ENCODE data around the gene BCHE. TPM values are rescaled to one million over a fixed set of nuclear protein-coding genes. Genes with fewer than 3 reads are reported as not detected.

The BCHE gene
- total and polyA plus RNA-seq, 2 of the 13 experiments (the other 11 are each of a cell fraction or from before 2014, with no cell fraction given), result not detected

DNA sequence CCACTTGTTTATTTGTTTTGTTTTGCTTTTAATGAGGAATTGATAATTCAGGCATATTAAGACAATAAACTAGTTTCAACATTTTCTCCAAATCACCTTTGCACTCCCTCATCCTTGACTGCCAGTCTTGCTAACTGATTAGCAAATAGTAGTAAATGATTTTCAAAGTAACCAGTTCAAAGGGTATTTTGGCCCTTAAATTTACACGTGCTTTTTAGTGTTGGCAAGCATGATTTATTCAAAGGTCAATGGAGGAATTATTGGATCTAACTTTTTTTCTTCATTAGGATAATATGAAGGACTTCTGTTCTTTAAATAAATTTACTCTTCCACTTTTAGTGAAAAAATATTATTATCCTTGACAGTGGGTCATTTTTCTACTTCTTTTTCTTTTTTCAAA, 53.8 kb downstream of the BCHE start (continued):
- no peak for TF ChIP-seq ZNF3 (CRISPR knock-in tag; IDR thresholded peaks at IDR 0.05)
- peak; percentile 63; the same call in 1 of the 2 replicates for TF ChIP-seq SOX5 (CRISPR knock-in tag; IDR thresholded peaks at IDR 0.05; ENCODE audit: borderline replicate concordance)
- 0 out of 2 replicates have a peak, but pooled peaks have one; percentile 43 for TF ChIP-seq ONECUT2 (CRISPR knock-in tag; IDR thresholded peaks at IDR 0.05)
- TF ChIP-seq NCOA2 (CRISPR knock-in tag; IDR thresholded peaks at IDR 0.05), result peak; percentile 67
- TF ChIP-seq NFIC (IDR thresholded peaks at IDR 0.05; ENCODE audit: low read length), result peak; percentile 79; the same call in 1 of the 2 replicates
- TF ChIP-seq, protein P1, sequence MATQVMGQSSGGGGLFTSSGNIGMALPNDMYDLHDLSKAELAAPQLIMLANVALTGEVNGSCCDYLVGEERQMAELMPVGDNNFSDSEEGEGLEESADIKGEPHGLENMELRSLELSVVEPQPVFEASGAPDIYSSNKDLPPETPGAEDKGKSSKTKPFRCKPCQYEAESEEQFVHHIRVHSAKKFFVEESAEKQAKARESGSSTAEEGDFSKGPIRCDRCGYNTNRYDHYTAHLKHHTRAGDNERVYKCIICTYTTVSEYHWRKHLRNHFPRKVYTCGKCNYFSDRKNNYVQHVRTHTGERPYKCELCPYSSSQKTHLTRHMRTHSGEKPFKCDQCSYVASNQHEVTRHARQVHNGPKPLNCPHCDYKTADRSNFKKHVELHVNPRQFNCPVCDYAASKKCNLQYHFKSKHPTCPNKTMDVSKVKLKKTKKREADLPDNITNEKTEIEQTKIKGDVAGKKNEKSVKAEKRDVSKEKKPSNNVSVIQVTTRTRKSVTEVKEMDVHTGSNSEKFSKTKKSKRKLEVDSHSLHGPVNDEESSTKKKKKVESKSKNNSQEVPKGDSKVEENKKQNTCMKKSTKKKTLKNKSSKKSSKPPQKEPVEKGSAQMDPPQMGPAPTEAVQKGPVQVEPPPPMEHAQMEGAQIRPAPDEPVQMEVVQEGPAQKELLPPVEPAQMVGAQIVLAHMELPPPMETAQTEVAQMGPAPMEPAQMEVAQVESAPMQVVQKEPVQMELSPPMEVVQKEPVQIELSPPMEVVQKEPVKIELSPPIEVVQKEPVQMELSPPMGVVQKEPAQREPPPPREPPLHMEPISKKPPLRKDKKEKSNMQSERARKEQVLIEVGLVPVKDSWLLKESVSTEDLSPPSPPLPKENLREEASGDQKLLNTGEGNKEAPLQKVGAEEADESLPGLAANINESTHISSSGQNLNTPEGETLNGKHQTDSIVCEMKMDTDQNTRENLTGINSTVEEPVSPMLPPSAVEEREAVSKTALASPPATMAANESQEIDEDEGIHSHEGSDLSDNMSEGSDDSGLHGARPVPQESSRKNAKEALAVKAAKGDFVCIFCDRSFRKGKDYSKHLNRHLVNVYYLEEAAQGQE (IDR thresholded peaks at IDR 0.05; ENCODE audit: borderline replicate concordance in 1 of 2, low read depth in 1 of 2, low read length in 2 of 2), result no peak
- peak; percentile 59; the same call in 1 of the 2 replicates for TF ChIP-seq ZNF503 (CRISPR knock-in tag; IDR thresholded peaks at IDR 0.05)
- TF ChIP-seq HNF1A (IDR thresholded peaks at IDR 0.05; ENCODE audit: low read depth), result peak; percentile 83
- TF ChIP-seq HNF1A (CRISPR knock-in tag; IDR thresholded peaks at IDR 0.05; ENCODE audit: borderline replicate concordance), result peak; percentile 81; the same call in 1 of the 2 replicates
- peak; percentile 90; the same call in 1 of the 2 replicates for TF ChIP-seq HOMEZ (CRISPR knock-in tag; IDR thresholded peaks at IDR 0.05; ENCODE audit: low read depth)
- TF ChIP-seq NR2C2 (CRISPR knock-in tag; IDR thresholded peaks at IDR 0.05; ENCODE audit: borderline replicate concordance), result peak; percentile 68
- TF ChIP-seq TCF7 (IDR thresholded peaks at IDR 0.05; ENCODE audit: low read depth), result 0 out of 2 replicates have a peak, but pooled peaks have one; percentile 40
- peak; percentile 46; the same call in 1 of the 2 replicates for TF ChIP-seq MED1 (CRISPR knock-in tag; IDR thresholded peaks at IDR 0.05)
- no peak for TF ChIP-seq POLR2AphosphoS5 (IDR thresholded peaks at IDR 0.05; ENCODE audit: low read depth, low read length)
- peak; percentile 59; the same call in 1 of the 2 replicates for TF ChIP-seq ISL2 (CRISPR knock-in tag; IDR thresholded peaks at IDR 0.05)
- TF ChIP-seq CREB1 (IDR thresholded peaks at IDR 0.05), result no peak
- TF ChIP-seq CREB1 (CRISPR knock-in tag; IDR thresholded peaks at IDR 0.05), result 0 out of 2 replicates have a peak, but pooled peaks have one; percentile 27
- TF ChIP-seq ZMYM4 (CRISPR knock-in tag; IDR thresholded peaks at IDR 0.05), result peak; percentile 70; the same call in 1 of the 2 replicates
- TF ChIP-seq XRCC5 (optimal IDR thresholded peaks at IDR 0.05; ENCODE audit: low read length), result no peak
